H9 (cell line): ENCODE measurements around the gene CHSY3. TPM values are rescaled to one million over a fixed set of nuclear protein-coding genes. Genes with fewer than 3 reads are reported as not detected.

Experiments used
- DNase-seq: peaks from one replicate; pipeline ENCODE4 v3.0.0-alpha.2; 2017
- H2AFZ ChIP-seq: one replicate; pipeline ENCODE4 v1.6.1; 2013; ENCODE audit warnings: mild to moderate bottlenecking, low read length, control low read depth, moderate library complexity
- H2AK5ac ChIP-seq: 2 replicates; pipeline ENCODE4 v1.6.1; 2013; ENCODE audit warnings: low read length, control low read depth, mixed read lengths; ENCODE audit not compliant: insufficient read length
- H2BK120ac ChIP-seq: one replicate; pipeline ENCODE4 v1.6.1; 2013; ENCODE audit warnings: low read depth, mild to moderate bottlenecking, low read length, control low read depth, inconsistent platforms; ENCODE audit not compliant: poor library complexity, severe bottlenecking
- H2BK12ac ChIP-seq: 2 replicates; pipeline ENCODE4 v1.6.1; 2013; ENCODE audit warnings: low read length, control low read depth, mixed read lengths, low read depth; ENCODE audit not compliant: insufficient read length
- H2BK15ac ChIP-seq: 2 replicates; pipeline ENCODE4 v1.6.1; 2013; ENCODE audit warnings: low read depth, low read length, control low read depth
- H2BK20ac ChIP-seq: one replicate; pipeline ENCODE4 v1.6.1; 2013; ENCODE audit warnings: low read depth, mild to moderate bottlenecking, low read length, control low read depth, inconsistent platforms; ENCODE audit not compliant: poor library complexity, severe bottlenecking
- H2BK5ac ChIP-seq: 2 replicates; pipeline ENCODE4 v1.6.1; 2013; ENCODE audit warnings: low read length, control low read depth, mixed read lengths; ENCODE audit not compliant: insufficient read length
- H3K14ac ChIP-seq: 2 replicates; pipeline ENCODE4 v1.6.1; 2013; ENCODE audit warnings: low read length, control low read depth; ENCODE audit not compliant: insufficient read depth
- H3K18ac ChIP-seq: 2 replicates; pipeline ENCODE4 v1.6.1; 2013; ENCODE audit warnings: low read depth, mild to moderate bottlenecking, mixed read lengths, low read length, control low read depth; ENCODE audit not compliant: insufficient read length
- H3K23ac ChIP-seq: 2 replicates; pipeline ENCODE4 v1.6.1; 2013; ENCODE audit warnings: low read length, control low read depth, mixed read lengths, low read depth; ENCODE audit not compliant: insufficient read length
- H3K23me2 ChIP-seq: 2 replicates; pipeline ENCODE4 v1.6.1; 2013; ENCODE audit warnings: low read depth, mild to moderate bottlenecking, mixed read lengths, low read length, control low read depth; ENCODE audit not compliant: insufficient read length, poor library complexity, severe bottlenecking
- H3K27ac ChIP-seq: 2 replicates; pipeline ENCODE4 v1.5.1; 2013; ENCODE audit warnings: low read length, control low read depth, mixed read lengths, low read depth; ENCODE audit not compliant: insufficient read length
- H3K27me3 ChIP-seq: 2 replicates; pipeline ENCODE4 v1.6.1; 2013; ENCODE audit warnings: low read length, control low read depth, inconsistent platforms; ENCODE audit not compliant: insufficient read depth
- H3K4ac ChIP-seq: 2 replicates; pipeline ENCODE4 v1.6.1; 2013; ENCODE audit warnings: low read depth, mild to moderate bottlenecking, control low read depth, inconsistent platforms, low read length, moderate library complexity
- H3K4me1 ChIP-seq: 2 replicates; pipeline ENCODE4 v1.6.1; 2013; ENCODE audit warnings: low read length, control low read depth, inconsistent platforms; ENCODE audit not compliant: insufficient read depth
- H3K4me2 ChIP-seq: 2 replicates; pipeline ENCODE4 v1.6.1; 2013; ENCODE audit warnings: low read length, control low read depth, mixed read lengths; ENCODE audit not compliant: insufficient read length, insufficient read depth
- H3K56ac ChIP-seq: 2 replicates; pipeline ENCODE4 v1.6.1; 2013; ENCODE audit warnings: low read depth, mild to moderate bottlenecking, mixed read lengths, low read length, control low read depth; ENCODE audit not compliant: insufficient read length
- H3K79me1 ChIP-seq: 2 replicates; pipeline ENCODE4 v1.6.1; 2013; ENCODE audit warnings: low read depth, mild to moderate bottlenecking, moderate library complexity, low read length, control low read depth, inconsistent platforms; ENCODE audit not compliant: insufficient read depth, poor library complexity, severe bottlenecking
- H3K79me2 ChIP-seq: 2 replicates; pipeline ENCODE4 v1.6.1; 2013; ENCODE audit warnings: low read length, control low read depth, inconsistent platforms; ENCODE audit not compliant: insufficient read depth
- H3K9ac ChIP-seq: 2 replicates; pipeline ENCODE4 v1.6.1; 2013; ENCODE audit warnings: low read length, control low read depth, mixed read lengths; ENCODE audit not compliant: insufficient read length; ENCODE audit errors: extremely low read depth
- H3K9me3 ChIP-seq: one replicate; pipeline ENCODE4 v1.6.1; 2013; ENCODE audit warnings: low read depth, low read length, inconsistent platforms; ENCODE audit not compliant: control insufficient read depth
- H3T11ph ChIP-seq: one replicate; pipeline ENCODE4 v1.6.1; 2013; ENCODE audit warnings: mild to moderate bottlenecking, low read length, control low read depth, inconsistent platforms
- H4K20me1 ChIP-seq: one replicate; pipeline ENCODE4 v1.6.1; 2013; ENCODE audit not compliant: control insufficient read depth, insufficient read length, insufficient read depth
- H4K5ac ChIP-seq: 2 replicates; pipeline ENCODE4 v1.6.1; 2013; ENCODE audit warnings: low read depth, mild to moderate bottlenecking, mixed read lengths, low read length, control low read depth; ENCODE audit not compliant: insufficient read length
- H4K8ac ChIP-seq: replicated peaks from 2 replicates; pipeline ENCODE4 v1.6.1; 2013; ENCODE audit warnings: low read length, control low read depth, mixed read lengths, low read depth; ENCODE audit not compliant: insufficient read length
- H4K91ac ChIP-seq: 2 replicates; pipeline ENCODE4 v1.6.1; 2013; ENCODE audit warnings: low read depth, mild to moderate bottlenecking, moderate library complexity, mixed read lengths, low read length, control low read depth; ENCODE audit not compliant: insufficient read length
- H3K27ac Mint-ChIP-seq, 3 experiments: 2 replicates in 2 of 3; 3 replicates in 1 of 3; pipeline ENCODE4 v1.8.0; 2020 to 2021; ENCODE audit warnings: mixed read lengths in 3 of 3, mild to moderate bottlenecking in 1 of 3, moderate library complexity in 1 of 3
- H3K27me3 Mint-ChIP-seq: 2 replicates; pipeline ENCODE4 v1.8.0; 2021; ENCODE audit warnings: low read depth, mild to moderate bottlenecking, moderate library complexity, mixed read lengths
- H3K36me3 Mint-ChIP-seq, 3 experiments: 2 replicates in 2 of 3; 3 replicates in 1 of 3; pipeline ENCODE4 v1.8.0; 2020 to 2021; ENCODE audit warnings: low read depth in 3 of 3, mixed read lengths in 3 of 3; ENCODE audit not compliant: insufficient read depth in 1 of 3
- H3K4me1 Mint-ChIP-seq, 2 experiments: 2 replicates each; pipeline ENCODE4 v1.8.0; 2020; ENCODE audit warnings: mixed read lengths in 2 of 2
- H3K4me3 Mint-ChIP-seq, 2 experiments: 2 replicates in 1 of 2; 3 replicates in 1 of 2; pipeline ENCODE4 v1.8.0; 2020 to 2021; ENCODE audit warnings: mild to moderate bottlenecking in 2 of 2, mixed read lengths in 2 of 2, moderate library complexity in 1 of 2
- H3K9me3 Mint-ChIP-seq, 2 experiments: 2 replicates in 1 of 2; 3 replicates in 1 of 2; pipeline ENCODE4 v1.8.0; 2020; ENCODE audit warnings: mild to moderate bottlenecking in 2 of 2, mixed read lengths in 2 of 2, moderate library complexity in 1 of 2
- WGBS: extraction: QIAGEN DNeasy Blood & Tissue Kit; methylation state at CpG from one replicate; pipeline ENCODE4 v1.1.7; 2013; ENCODE audit warnings: missing lambda C conversion rate, low lambda C conversion rate, mixed read lengths; ENCODE audit not compliant: insufficient read length; ENCODE audit errors: extremely low coverage; 5-methylcytosine and 5-hydroxymethylcytosine counted together
- total RNA-seq: library from RNA; stranded (reverse); gene quantifications from 2 replicates; pipeline ENCODE4 v1.2.1, GENCODE V29; 2021
- TF ChIP-seq, protein P1 (sequence below): fragments of 200-600 bp; sonication (generic); conservative IDR thresholded peaks from 3 replicates; pipeline ENCODE4 v1.8.0; 2021; ENCODE audit warnings: antibody characterized with exemption, mild to moderate bottlenecking

The CHSY3 gene
- total RNA-seq, 1 experiment from 2014 or later: 0.37 TPM

- Histone ChIP-seq H3K23ac (no peak overlapping the region), H2BK15ac (no peak overlapping the region), H2BK20ac (no peak overlapping the region), H4K20me1 (no peaks in the 10 kb centered on the region), H3K4me2 (no peak overlapping the region), H3K56ac (no peak overlapping the region), H2BK120ac (no peak overlapping the region), H3K4ac (no peak overlapping the region), H3K23me2 (no peaks in the 10 kb centered on the region), H2BK12ac (no peak overlapping the region), H3T11ph (no peak overlapping the region), H4K5ac (no peak overlapping the region), H3K9me3 (no peaks in the 10 kb centered on the region), H3K27me3 (no peaks in the 10 kb centered on the region), H2AK5ac (no peak overlapping the region), H3K9ac (no peak overlapping the region), H3K14ac (no peak overlapping the region), H4K91ac (no peak overlapping the region), H3K27ac (no peak overlapping the region), H3K4me1 (no peaks in the 10 kb centered on the region), H2AFZ (no peak overlapping the region), H2BK5ac (no peak overlapping the region), H3K79me2 (no peaks in the 10 kb centered on the region), H4K8ac (no peak overlapping the region), H3K79me1 (no peaks in the 10 kb centered on the region), H3K18ac (no peak overlapping the region)
- TF ChIP-seq, protein P1, sequence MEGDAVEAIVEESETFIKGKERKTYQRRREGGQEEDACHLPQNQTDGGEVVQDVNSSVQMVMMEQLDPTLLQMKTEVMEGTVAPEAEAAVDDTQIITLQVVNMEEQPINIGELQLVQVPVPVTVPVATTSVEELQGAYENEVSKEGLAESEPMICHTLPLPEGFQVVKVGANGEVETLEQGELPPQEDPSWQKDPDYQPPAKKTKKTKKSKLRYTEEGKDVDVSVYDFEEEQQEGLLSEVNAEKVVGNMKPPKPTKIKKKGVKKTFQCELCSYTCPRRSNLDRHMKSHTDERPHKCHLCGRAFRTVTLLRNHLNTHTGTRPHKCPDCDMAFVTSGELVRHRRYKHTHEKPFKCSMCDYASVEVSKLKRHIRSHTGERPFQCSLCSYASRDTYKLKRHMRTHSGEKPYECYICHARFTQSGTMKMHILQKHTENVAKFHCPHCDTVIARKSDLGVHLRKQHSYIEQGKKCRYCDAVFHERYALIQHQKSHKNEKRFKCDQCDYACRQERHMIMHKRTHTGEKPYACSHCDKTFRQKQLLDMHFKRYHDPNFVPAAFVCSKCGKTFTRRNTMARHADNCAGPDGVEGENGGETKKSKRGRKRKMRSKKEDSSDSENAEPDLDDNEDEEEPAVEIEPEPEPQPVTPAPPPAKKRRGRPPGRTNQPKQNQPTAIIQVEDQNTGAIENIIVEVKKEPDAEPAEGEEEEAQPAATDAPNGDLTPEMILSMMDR: no peak
- no peaks in the 10 kb centered on the region for H3K27me3 Mint-ChIP-seq
- H3K27ac Mint-ChIP-seq: no peak overlapping the region
- DNase-seq: no peak
- no peaks in the 10 kb centered on the region for H3K36me3 Mint-ChIP-seq
- no peaks in the 10 kb centered on the region; a peak in 1 of 5 replicates for H3K9me3 Mint-ChIP-seq
- no peaks in the 10 kb centered on the region for H3K4me1 Mint-ChIP-seq
- no CpG with 5 or more reads among the region's 3 CpGs for WGBS
- no peak overlapping the region for H3K4me3 Mint-ChIP-seq
These were observed 160.2 kb downstream of the CHSY3 start for GRCh38 chr5:130064484-130064883.
